NCI-H1092 treated with DMSO at 0.1 percent for 48 hours (cell line): ENCODE data around the gene TRIM37.
"Not testable (repeated sequence)": the region's sequence is repeated elsewhere in the genome, so short reads cannot be mapped to it uniquely, and the experiment has no call there.

Experiments
- DNase-seq: peaks from one replicate; lab custom pipeline; 2025; lab: John Stamatoyannopoulos, UW

Gene TRIM37

GRCh38 chr17:59111539-59111938, 4.9 kb upstream of the TRIM37 start:
- no peak for DNase-seq

DNA sequence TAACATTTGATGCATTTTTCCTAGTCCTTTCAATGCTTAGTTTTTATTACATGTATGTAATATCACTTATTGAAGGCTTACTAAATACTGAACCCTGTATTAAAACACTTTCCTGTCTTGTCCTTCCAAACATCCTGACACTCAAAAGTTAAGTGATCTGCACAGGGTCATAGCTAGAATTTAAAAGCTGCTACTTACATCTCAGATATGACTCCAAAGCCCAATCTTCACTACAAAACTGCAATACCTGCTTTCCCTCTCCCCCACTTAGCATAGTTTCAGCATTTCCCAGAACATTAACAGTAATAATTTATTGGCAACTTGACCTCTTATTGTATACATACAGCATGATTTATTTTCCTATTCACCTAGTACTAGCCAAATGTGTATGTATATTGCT, 4.3 kb upstream of the TRIM37 start:
- no peak for DNase-seq

- DNase-seq, result no peak
Measured at GRCh38 chr17:59108400-59109102, 1.9 kb upstream of the TRIM37 start.

- DNase-seq, result no peak
Measured at GRCh38 chr17:59107306-59107670, 608 bp upstream of the TRIM37 start.

DNA sequence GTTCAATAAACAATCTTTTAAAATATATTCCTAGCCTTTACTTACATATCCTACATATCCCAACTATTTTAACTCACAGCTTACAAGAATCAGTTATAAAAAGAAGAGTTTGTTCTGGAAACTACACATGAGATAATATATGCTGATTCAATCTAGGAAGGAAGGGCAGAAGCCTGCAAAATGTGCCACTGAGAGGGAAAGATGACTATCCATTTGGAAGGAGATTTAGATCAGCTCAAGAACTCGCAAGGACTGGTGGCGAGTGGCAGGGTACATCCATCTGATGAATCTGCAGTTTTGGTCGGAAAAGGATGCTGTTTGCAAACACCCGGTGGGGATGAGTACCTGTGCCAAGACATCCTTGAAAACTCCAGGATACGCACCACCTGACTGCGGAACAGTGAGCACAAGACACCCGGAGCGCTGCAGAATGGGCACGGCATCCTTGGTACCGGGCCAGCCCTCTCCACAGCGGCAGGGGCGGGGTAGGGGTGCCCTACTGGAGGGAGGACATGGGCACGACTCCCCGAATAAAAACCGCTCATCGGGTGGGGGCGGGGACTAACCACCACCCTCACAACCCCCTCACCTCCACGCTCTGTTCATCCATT, 723 bp downstream of the TRIM37 start:
- peak; percentile 70 for DNase-seq

DNA sequence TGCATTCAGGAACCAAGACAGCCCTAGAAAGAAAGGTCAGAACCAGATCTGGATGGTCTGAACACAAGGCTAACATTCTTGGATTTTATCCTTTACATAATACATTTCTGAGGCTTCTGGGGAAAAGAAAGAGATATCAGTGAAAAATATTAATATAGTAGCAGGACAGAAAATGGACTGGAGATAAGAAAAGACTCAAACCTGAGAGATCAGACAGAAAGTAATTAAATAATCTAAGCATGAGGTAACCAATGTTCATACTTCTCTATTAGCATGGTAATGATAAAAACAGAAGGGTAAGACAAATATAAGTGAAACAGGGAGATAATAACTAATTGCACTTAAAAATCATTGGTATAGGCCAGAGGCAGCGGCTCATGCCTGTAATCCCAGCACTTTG, 5.5 kb downstream of the TRIM37 start:
- no peak for DNase-seq

- DNase-seq, result no peak
Measured at GRCh38 chr17:59097876-59098275, 8.8 kb downstream of the TRIM37 start.

GRCh38 chr17:59094861-59095530, 11.7 kb downstream of the TRIM37 start:
- DNase-seq, result no peak

GRCh38 chr17:59093702-59094231, 12.9 kb downstream of the TRIM37 start:
- DNase-seq, result no peak

GRCh38 chr17:59093145-59093701, 13.5 kb downstream of the TRIM37 start:
- DNase-seq, result no peak

DNA sequence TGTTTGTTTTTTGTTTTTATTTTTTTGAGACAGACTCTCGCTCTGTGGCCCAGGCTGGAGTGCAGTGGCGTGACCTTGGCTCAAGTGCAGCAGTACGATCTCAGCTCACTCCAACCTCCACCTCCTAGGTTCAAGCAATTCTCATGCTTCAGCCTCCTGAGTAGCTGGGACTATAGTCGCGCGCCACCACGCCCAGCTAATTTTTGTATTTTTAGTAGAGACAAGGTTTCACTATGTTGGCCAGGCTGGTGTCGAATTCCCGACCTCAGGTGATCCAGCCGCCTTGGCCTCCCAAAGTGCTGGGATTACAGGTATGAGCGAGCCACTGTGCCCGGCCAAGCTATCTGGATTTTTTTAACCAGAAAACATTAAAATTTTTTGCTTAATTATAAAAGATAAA, 16.1 kb downstream of the TRIM37 start:
- not testable (repeated sequence) for DNase-seq

- DNase-seq, result no peak
Measured at GRCh38 chr17:59084154-59084553, 22.5 kb downstream of the TRIM37 start.

GRCh38 chr17:59074494-59074893, 32.2 kb downstream of the TRIM37 start:
- no peak for DNase-seq

- no peak for DNase-seq
Measured at GRCh38 chr17:59073972-59074371, 32.7 kb downstream of the TRIM37 start.

GRCh38 chr17:59069856-59070255, 36.8 kb downstream of the TRIM37 start:
- no peak for DNase-seq

DNA sequence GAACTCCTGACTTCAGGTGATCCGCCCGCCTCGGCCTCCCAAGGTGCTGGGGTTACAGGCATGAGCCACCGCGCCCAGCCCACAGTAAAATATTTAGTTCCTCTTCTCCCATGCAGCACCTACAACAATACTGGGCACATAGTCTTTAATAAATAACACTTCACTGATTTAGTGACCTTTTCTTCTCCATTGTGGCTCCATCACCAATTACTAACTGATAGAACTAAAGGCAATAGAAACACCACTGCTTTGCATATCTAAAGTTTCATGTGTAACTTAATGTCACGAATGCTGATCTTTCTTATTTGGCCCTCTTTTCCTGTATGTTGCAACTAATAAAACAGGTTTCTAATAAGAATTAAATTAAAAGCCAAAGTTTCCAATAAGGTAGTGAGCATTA, 38.9 kb downstream of the TRIM37 start:
- no peak for DNase-seq

DNA sequence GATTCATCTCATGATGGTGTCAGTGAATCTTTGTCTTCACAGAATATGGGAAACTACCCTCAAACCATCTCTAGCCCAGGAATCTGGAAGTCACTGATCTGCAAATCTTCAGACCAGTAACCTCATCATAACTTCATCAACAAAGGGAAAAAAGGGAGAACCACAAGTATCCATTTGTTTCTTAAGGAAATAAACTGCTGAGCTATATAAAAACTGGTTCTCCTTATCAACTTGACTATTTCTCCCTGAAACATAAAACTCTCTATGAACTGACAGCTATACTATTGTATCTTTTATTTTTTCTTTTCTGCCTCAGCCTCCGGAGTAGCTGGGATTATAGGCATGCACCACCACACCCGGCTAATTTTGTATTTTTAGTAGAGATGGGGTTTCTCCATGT, 39.3 kb downstream of the TRIM37 start:
- DNase-seq, result no peak

DNA sequence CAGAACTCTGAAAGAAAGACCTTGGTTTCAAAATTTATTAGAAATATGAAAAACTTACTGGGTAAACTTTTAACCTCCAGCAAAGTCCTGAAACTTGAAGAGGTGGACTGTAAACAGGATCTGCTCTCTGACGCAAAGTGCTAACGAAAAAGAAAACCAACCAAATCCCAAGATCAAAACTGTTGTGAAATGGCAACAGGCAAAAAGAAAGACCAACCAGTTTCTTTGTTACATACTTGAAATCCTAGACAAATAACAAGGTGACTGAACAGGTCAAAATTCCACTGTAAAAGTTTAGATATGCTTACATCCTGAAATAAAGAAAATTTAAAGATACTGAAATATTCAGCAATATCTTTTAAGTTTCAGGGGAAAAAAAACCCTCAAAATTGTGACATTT, 44.2 kb downstream of the TRIM37 start:
- DNase-seq, result no peak

- no peak for DNase-seq
Measured at GRCh38 chr17:59056857-59057256, 49.8 kb downstream of the TRIM37 start.

DNA sequence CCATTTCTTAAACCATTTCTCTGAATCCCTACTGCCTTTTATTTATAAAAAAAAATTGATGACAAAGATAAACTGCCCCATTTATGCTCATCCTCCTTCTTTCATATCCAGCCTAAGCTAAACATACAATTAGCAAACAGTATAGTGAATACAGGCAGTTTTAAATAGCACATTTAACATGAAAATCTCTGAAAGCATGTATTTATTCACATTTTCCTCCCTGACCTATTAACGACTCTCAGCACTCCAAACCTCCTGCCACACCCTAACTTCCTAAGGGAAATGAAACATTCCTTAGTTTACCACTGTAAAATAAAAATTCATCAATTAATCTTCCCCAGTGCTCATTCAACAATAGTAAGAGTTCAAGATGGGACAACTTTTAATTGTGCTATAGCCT, 56.9 kb downstream of the TRIM37 start:
- no peak for DNase-seq

DNA sequence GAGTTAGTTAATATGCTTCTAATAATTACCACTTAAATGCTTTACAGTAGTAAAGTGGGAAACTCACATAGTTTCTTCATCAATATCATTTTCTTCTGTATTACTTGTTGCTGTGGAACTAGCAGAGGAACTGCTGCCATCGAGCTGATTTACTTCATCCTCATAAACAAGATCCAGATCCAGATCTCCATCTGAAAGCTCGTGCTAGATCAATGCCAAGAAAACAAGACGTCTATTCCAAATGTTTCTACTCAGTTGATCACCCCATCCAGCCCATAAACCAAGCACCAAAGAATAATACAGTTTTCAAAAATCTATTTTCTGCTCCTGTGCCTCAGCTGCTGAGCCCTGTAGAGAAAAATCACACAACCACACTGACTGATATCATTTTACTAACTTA, 59.1 kb downstream of the TRIM37 start:
- no peak for DNase-seq

DNA sequence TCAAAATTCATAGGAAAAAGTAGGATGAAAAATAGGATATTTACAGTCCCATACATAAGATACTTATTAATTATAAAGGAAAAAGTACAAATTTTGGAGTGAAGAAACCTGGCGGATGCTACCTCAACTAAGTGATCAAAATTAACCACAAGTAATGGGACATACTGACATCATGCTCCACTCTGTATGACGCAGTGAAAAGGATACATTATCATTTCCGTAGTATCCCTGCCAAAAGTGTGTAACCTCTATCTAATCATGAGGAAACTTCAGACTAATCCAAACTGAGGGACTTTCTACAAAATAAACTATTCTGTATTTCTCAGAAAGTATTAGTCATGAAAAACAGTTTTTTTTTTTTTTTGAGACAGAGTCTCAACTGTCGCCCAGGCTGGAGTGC, 60.5 kb downstream of the TRIM37 start:
- no peak for DNase-seq

- no peak for DNase-seq
Measured at GRCh38 chr17:59038734-59039133, 67.9 kb downstream of the TRIM37 start.
